ENCODE results near the gene HSPD1.

HSPD1 gene

DNA sequence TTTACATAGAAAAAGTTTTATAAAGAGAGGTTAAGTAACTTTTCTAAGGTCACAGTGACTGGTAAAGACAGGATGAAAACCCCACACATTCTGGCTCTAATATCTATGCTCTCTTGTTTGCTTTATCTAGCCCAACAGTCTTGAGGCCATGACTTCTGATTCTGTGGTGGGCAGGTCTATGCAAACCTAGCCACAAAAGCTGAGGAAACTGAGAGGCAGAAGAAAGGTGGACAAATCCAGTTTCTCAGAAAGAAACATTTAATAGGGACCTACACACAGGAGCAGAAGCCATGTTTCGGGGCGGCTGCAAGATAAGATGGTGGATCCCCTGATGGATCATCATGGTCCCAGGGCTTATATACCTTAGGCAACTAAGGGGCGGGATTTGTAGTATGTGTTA, 21.8 kb downstream of the HSPD1 start:
- no peak for TF ChIP-seq CTCF (IDR thresholded peaks at IDR 0.05)
- H3K27ac ChIP-seq: no peak overlapping the region
- H3K27me3 ChIP-seq: no peaks in the 10 kb centered on the region
- peaks cover 54 to 86% (median 58%) of the 10 kb centered on the region in 3 donors for H3K36me3 ChIP-seq
- DNase-seq: no peak
- no peak overlapping the region for H3K4me3 ChIP-seq
- intact Hi-C loops (cut with DNase I; ENCODE audit: low total_unique reads): loop anchor here (10.0 kb wide), 1 partner anchor 63 kb away; no protein-coding TSS in a partner anchor
- H3K4me1 ChIP-seq: no peaks in the 10 kb centered on the region
- peaks cover 0 to 4% (median under 1%) of the 10 kb centered on the region in 3 donors for H3K9me3 ChIP-seq

GRCh38 chr2:197472166-197472565, 27.5 kb downstream of the HSPD1 start:
- H3K4me3 ChIP-seq: no peak overlapping the region
- H3K27ac ChIP-seq: no peak overlapping the region
- no peaks in the 10 kb centered on the region for H3K9me3 ChIP-seq
- H3K4me1 ChIP-seq: no peaks in the 10 kb centered on the region
- intact Hi-C loops (cut with DNase I; ENCODE audit: low total_unique reads): loop anchor here (10.0 kb wide), 1 partner anchor 57 kb away; no protein-coding TSS in a partner anchor
- peaks cover 72 to 98% (median 86%) of the 10 kb centered on the region in 3 donors for H3K36me3 ChIP-seq
- no peak for DNase-seq
- no peak for TF ChIP-seq CTCF (IDR thresholded peaks at IDR 0.05)
- no peaks in the 10 kb centered on the region for H3K27me3 ChIP-seq

- Histone ChIP-seq H3K4me3 (no peak overlapping the region), H3K36me3 (peaks cover 41 to 74% (median 54%) of the 10 kb centered on the region in 3 donors), H3K4me1 (peaks cover 0 to 8% (median 2%) of the 10 kb centered on the region in 4 donors), H3K9me3 (no peaks in the 10 kb centered on the region), H3K27ac (no peak overlapping the region), H3K27me3 (no peaks in the 10 kb centered on the region)
- no peak for TF ChIP-seq CTCF (IDR thresholded peaks at IDR 0.05)
- intact Hi-C loops (cut with DNase I; ENCODE audit: low total_unique reads): no loop called here
- DNase-seq: no peak
These were observed 35.5 kb downstream of the HSPD1 start for GRCh38 chr2:197464175-197464574.

DNA sequence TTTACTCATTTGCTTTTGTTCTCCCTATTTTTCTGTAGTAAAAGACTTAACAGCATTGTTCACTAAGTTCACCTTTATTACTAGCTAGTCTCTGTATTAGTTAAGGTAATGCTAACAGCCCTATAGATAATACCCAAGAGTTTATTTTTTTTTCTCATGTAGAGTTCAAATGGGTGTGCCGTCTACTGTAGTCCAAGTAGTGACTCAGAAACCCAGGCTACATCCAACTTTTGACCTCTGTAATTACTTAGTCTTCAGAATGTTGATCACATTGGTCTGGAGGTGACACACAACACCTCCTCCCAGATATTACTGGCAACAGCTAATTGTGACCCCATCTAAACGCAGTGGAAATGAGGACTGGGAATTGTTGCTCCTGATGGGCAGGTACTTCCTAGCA, 38.6 kb downstream of the HSPD1 start:
- intact Hi-C loops (cut with DNase I; ENCODE audit: low total_unique reads): no loop called here
- peaks cover 0 to 30% (median 5%) of the 10 kb centered on the region in 4 donors for H3K4me1 ChIP-seq

GRCh38 chr2:197460649-197461048, 39.0 kb downstream of the HSPD1 start:
- intact Hi-C loops (cut with DNase I; ENCODE audit: low total_unique reads): no loop called here
- Histone ChIP-seq H3K36me3 (peaks cover 31 to 39% (median 31%) of the 10 kb centered on the region in 3 donors), H3K4me3 (no peak overlapping the region), H3K9me3 (no peaks in the 10 kb centered on the region), H3K27me3 (no peaks in the 10 kb centered on the region), H3K4me1 (peaks cover 0 to 34% (median 8%) of the 10 kb centered on the region in 4 donors), H3K27ac (no peak overlapping the region)
- no peak for DNase-seq
- no peak for TF ChIP-seq CTCF (IDR thresholded peaks at IDR 0.05)

More for the DNA sequence above, 38.6 kb downstream of the HSPD1 start:
- no peaks in the 10 kb centered on the region for H3K9me3 ChIP-seq
- H3K27me3 ChIP-seq: no peaks in the 10 kb centered on the region
- H3K36me3 ChIP-seq: peaks cover 31 to 43% (median 35%) of the 10 kb centered on the region in 3 donors
- no peak for DNase-seq
- TF ChIP-seq CTCF (IDR thresholded peaks at IDR 0.05): no peak
- no peak overlapping the region for H3K4me3 ChIP-seq
- no peak overlapping the region for H3K27ac ChIP-seq

DNA sequence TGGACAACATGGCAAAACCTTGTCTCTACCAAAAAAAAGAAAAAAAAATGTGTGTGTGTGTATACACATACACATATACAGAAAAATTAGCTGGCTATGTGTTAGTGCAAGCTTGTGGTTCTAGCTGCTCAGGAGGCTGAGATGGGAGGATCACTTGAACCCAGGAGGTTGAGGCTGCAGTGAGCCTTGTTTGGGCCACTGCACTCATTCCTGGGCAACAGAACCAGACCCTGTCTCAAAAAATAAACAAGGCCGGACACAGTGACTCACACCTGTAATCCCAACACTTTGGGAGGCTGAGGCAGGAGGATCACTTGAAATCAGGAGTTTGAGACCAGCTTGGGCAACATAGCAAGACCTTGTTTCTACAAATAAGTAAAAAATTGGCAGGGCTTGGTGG, 44.2 kb downstream of the HSPD1 start:
- H3K27ac ChIP-seq: no peak overlapping the region
- intact Hi-C loops (cut with DNase I; ENCODE audit: low total_unique reads): no loop called here
- H3K4me1 ChIP-seq: peaks cover 0 to 55% (median 21%) of the 10 kb centered on the region in 4 donors
- no peaks in the 10 kb centered on the region for H3K27me3 ChIP-seq
- no peak overlapping the region for H3K4me3 ChIP-seq
- H3K36me3 ChIP-seq: peaks cover 4 to 7% (median 4%) of the 10 kb centered on the region in 3 donors
- no peaks in the 10 kb centered on the region for H3K9me3 ChIP-seq
- TF ChIP-seq CTCF (IDR thresholded peaks at IDR 0.05): no peak
- no peak for DNase-seq

All from tibial artery (tissue), 4 donors.